ENCODE results near the gene BDH2. TPM values are rescaled to one million over a fixed set of nuclear protein-coding genes. Genes with fewer than 3 reads are reported as not detected.

The BDH2 gene
- total RNA-seq, 1 experiment from 2014 or later, result 10.5 TPM

GRCh38 chr4:103030791-103031190 is 68.8 kb downstream of the BDH2 start:
- H3K4me3 ChIP-seq (ENCODE audit: low read length), result no peak overlapping the region
- no peak overlapping the region for H2AFZ ChIP-seq (ENCODE audit: low read length)
- no peaks in the 10 kb centered on the region for H3K27me3 ChIP-seq (ENCODE audit: low read length)
- no peak overlapping the region for H3K4me2 ChIP-seq (ENCODE audit: low read length)
- no peak overlapping the region for H3K9ac ChIP-seq (ENCODE audit: low read length)
- no TSS peak for BruUV-seq (replicated peaks)
- H3K4me1 ChIP-seq (ENCODE audit: insufficient read depth, low read length), result no peaks in the 10 kb centered on the region
- no peaks in the 10 kb centered on the region for H3F3A ChIP-seq (ENCODE audit: low read length, unreplicated experiment)
- no peaks in the 10 kb centered on the region for H3K79me2 ChIP-seq (ENCODE audit: low read length)
- H3K9me3 ChIP-seq (ENCODE audit: low read length), result no peaks in the 10 kb centered on the region
- no peaks in the 10 kb centered on the region for H3K36me3 ChIP-seq (ENCODE audit: low read depth, low read length)
- no peak for ATAC-seq
- no peaks in the 10 kb centered on the region for H4K20me1 ChIP-seq (ENCODE audit: low read length)
- intact Hi-C loops (cut with micrococcal nuclease), result no loop called here
- ChIA-PET CTCF (no interaction called here), POLR2A (ENCODE audit: unreplicated experiment) (no interaction called here)
- no peak for TF ChIP-seq EZH2phosphoT487 (IDR thresholded peaks at IDR 0.05; ENCODE audit: borderline replicate concordance, low read length)
- no peak for TF ChIP-seq EZH2 (IDR thresholded peaks at IDR 0.05; ENCODE audit: low read length, unreplicated experiment)
- TF ChIP-seq, protein P1, sequence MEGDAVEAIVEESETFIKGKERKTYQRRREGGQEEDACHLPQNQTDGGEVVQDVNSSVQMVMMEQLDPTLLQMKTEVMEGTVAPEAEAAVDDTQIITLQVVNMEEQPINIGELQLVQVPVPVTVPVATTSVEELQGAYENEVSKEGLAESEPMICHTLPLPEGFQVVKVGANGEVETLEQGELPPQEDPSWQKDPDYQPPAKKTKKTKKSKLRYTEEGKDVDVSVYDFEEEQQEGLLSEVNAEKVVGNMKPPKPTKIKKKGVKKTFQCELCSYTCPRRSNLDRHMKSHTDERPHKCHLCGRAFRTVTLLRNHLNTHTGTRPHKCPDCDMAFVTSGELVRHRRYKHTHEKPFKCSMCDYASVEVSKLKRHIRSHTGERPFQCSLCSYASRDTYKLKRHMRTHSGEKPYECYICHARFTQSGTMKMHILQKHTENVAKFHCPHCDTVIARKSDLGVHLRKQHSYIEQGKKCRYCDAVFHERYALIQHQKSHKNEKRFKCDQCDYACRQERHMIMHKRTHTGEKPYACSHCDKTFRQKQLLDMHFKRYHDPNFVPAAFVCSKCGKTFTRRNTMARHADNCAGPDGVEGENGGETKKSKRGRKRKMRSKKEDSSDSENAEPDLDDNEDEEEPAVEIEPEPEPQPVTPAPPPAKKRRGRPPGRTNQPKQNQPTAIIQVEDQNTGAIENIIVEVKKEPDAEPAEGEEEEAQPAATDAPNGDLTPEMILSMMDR (conservative IDR thresholded peaks at IDR 0.05; ENCODE audit: low read depth, low read length), result no peak
- H3K27ac ChIP-seq (ENCODE audit: low read length), result no peak overlapping the region
- no peaks in the 10 kb centered on the region for H3K9me2 ChIP-seq (replicated peaks; ENCODE audit: low read length)
- no peak for DNase-seq

DNA sequence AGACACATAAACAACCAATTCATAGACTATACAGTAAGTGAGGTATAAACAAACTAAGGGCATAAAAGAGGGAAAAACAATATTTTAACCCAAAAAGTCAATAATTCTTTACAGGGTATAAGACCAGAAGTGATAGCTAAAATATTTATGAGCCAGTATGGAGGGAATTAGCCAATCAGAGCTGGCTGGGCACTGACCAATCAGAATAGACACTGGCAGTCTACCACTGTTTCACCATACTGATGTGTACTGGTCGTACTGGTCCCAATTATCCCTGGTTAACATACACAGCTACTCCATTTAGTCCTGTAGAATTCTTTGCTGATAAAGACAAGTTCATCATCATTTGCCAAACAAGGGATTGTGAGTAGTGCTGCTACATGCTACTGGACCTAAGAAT is 70.3 kb downstream of the BDH2 start:
- Histone ChIP-seq H4K20me1 (ENCODE audit: low read length) (no peaks in the 10 kb centered on the region), H3K27ac (ENCODE audit: low read length) (no peak overlapping the region), H3K4me3 (ENCODE audit: low read length) (no peak overlapping the region), H3K4me2 (ENCODE audit: low read length) (no peak overlapping the region), H3F3A (ENCODE audit: low read length, unreplicated experiment) (no peaks in the 10 kb centered on the region), H3K36me3 (ENCODE audit: low read depth, low read length) (no peaks in the 10 kb centered on the region), H3K27me3 (ENCODE audit: low read length) (no peaks in the 10 kb centered on the region), H3K9ac (ENCODE audit: low read length) (no peak overlapping the region), H3K79me2 (ENCODE audit: low read length) (no peaks in the 10 kb centered on the region), H3K9me3 (ENCODE audit: low read length) (no peaks in the 10 kb centered on the region), H2AFZ (ENCODE audit: low read length) (no peak overlapping the region), H3K4me1 (ENCODE audit: insufficient read depth, low read length) (no peaks in the 10 kb centered on the region), H3K9me2 (replicated peaks; ENCODE audit: low read length) (no peaks in the 10 kb centered on the region)
- no peak for DNase-seq
- CTCF ChIA-PET, result no interaction called here
- intact Hi-C loops (cut with micrococcal nuclease), result no loop called here
- BruUV-seq (replicated peaks), result no TSS peak
- TF ChIP-seq EZH2phosphoT487 (IDR thresholded peaks at IDR 0.05; ENCODE audit: borderline replicate concordance, low read length) (no peak), EZH2 (IDR thresholded peaks at IDR 0.05; ENCODE audit: low read length, unreplicated experiment) (no peak)
- TF ChIP-seq, protein P1 (conservative IDR thresholded peaks at IDR 0.05; ENCODE audit: low read depth, low read length), result no peak
- POLR2A ChIA-PET (ENCODE audit: unreplicated experiment), result interaction anchor here (0.6 kb wide), 1 partner anchor 126 kb away, joined by 3 read pairs; no protein-coding TSS in a partner anchor
- no peak for ATAC-seq

Other genes with a start within 250 kb of the BDH2 start
- 30.9 and 36.9 TPM in 2 replicates for gene CISD2, start 230.8 kb downstream of the BDH2 start, total RNA-seq (2014; rRNA removed)
- not detected in 2 replicates for gene SLC9B1, start 80.1 kb downstream of the BDH2 start, total RNA-seq (2014; rRNA removed)
- gene SLC9B2, start 23.1 kb downstream of the BDH2 start, total RNA-seq (2014; rRNA removed), result 5.5 and 13.6 TPM in 2 replicates
- gene CENPE, start 98.5 kb upstream of the BDH2 start, total RNA-seq (2014; rRNA removed), result 15.3 and 17.3 TPM in 2 replicates